ENCODE data around the gene NHEJ1. TPM values are rescaled to one million over a fixed set of nuclear protein-coding genes. Genes with fewer than 3 reads are reported as not detected.
A peak's percentile ranks its signal among the peaks of the same experiment; 100 is the strongest.

The NHEJ1 gene
- total and polyA plus RNA-seq, 8 donors: 4.5 to 25.5 (median 11.8) TPM

- WGBS, 5 donors: 4 to 8% (median 7%) methylated on average over 6 of the region's 6 CpGs
- peaks cover 0 to 97% (median 12%) of the 10 kb centered on the region in 3 donors for H3K27me3 ChIP-seq
- intact Hi-C loops (cut with DNase I; ENCODE audit: low total_unique reads): no loop called here
- H3K9me3 ChIP-seq: no peaks in the 10 kb centered on the region
- TF ChIP-seq CTCF (IDR thresholded peaks at IDR 0.05) (no peak), EP300 (IDR thresholded peaks at IDR 0.05) (no peak), POLR2A (IDR thresholded peaks at IDR 0.05) (no peak), POLR2AphosphoS5 (IDR thresholded peaks at IDR 0.05) (no peak)
- no peak overlapping the region for H3K4me3 ChIP-seq
- no peak overlapping the region for H3K27ac ChIP-seq
- H3K36me3 ChIP-seq: no peaks in the 10 kb centered on the region
- DNase-seq: peak in 1 of 2 donors; percentile 87
- H3K4me1 ChIP-seq: peaks cover 0 to 22% (median 12%) of the 10 kb centered on the region in 4 donors
These were observed 114.6 kb downstream of the NHEJ1 start for GRCh38 chr2:219045937-219046550.

- H3K27ac ChIP-seq: no peak overlapping the region
- no peaks in the 10 kb centered on the region for H3K36me3 ChIP-seq
- H3K4me1 ChIP-seq: peaks cover 5 to 24% (median 18%) of the 10 kb centered on the region in 4 donors
- H3K4me3 ChIP-seq: no peak overlapping the region
- TF ChIP-seq POLR2A (IDR thresholded peaks at IDR 0.05) (no peak), POLR2AphosphoS5 (IDR thresholded peaks at IDR 0.05) (no peak), EP300 (IDR thresholded peaks at IDR 0.05) (no peak), CTCF (IDR thresholded peaks at IDR 0.05) (no peak)
- H3K9me3 ChIP-seq: no peaks in the 10 kb centered on the region
- 53 to 75% (median 65%) methylated on average over 2 of the region's 2 CpGs for WGBS, 5 donors
- peak in 1 of 2 donors; percentile 73 for DNase-seq
- intact Hi-C loops (cut with DNase I; ENCODE audit: low total_unique reads): no loop called here
- H3K27me3 ChIP-seq: peaks cover 0 to 98% (median 17%) of the 10 kb centered on the region in 3 donors
These were observed 117.9 kb downstream of the NHEJ1 start for GRCh38 chr2:219042750-219043149.

GRCh38 chr2:219042157-219042556, 118.5 kb downstream of the NHEJ1 start:
- DNase-seq: no peak
- TF ChIP-seq POLR2A (IDR thresholded peaks at IDR 0.05): no peak
- TF ChIP-seq POLR2AphosphoS5 (IDR thresholded peaks at IDR 0.05): no peak
- TF ChIP-seq EP300 (IDR thresholded peaks at IDR 0.05): no peak
- no peak for TF ChIP-seq CTCF (IDR thresholded peaks at IDR 0.05)
- intact Hi-C loops (cut with DNase I; ENCODE audit: low total_unique reads): no loop called here
- H3K27me3 ChIP-seq: peaks cover 0 to 98% (median 17%) of the 10 kb centered on the region in 3 donors
- H3K27ac ChIP-seq: no peak overlapping the region
- no peak overlapping the region for H3K4me3 ChIP-seq
- no peaks in the 10 kb centered on the region for H3K9me3 ChIP-seq
- peaks cover 5 to 30% (median 22%) of the 10 kb centered on the region in 4 donors for H3K4me1 ChIP-seq
- 80 to 92% (median 85%) methylated on average over 4 of the region's 4 CpGs for WGBS, 5 donors
- no peaks in the 10 kb centered on the region for H3K36me3 ChIP-seq

GRCh38 chr2:219041252-219041651, 119.4 kb downstream of the NHEJ1 start, which contains the start of gene CFAP65:
CFAP65 (minus strand) TSS chr2:219041516; CDS start chr2:219039048, 2,468 bp downstream.
- intact Hi-C loops (cut with DNase I; ENCODE audit: low total_unique reads): no loop called here
- Histone ChIP-seq H3K27ac (no peak within 1 kb of the TSS), H3K4me1 (peaks cover 5 to 32% (median 22%) of the 10 kb centered on the region in 4 donors), H3K4me3 (peak within 1 kb of the TSS in 3 of 4 donors; percentile 22 to 34 (median 34)), H3K27me3 (peaks cover 0 to 98% (median 17%) of the 10 kb centered on the region in 3 donors), H3K36me3 (no peaks in the 10 kb centered on the region), H3K9me3 (no peaks in the 10 kb centered on the region)
- peak; percentile 48 to 81 for DNase-seq
- WGBS, 5 donors: 1 to 2% (median 2%) methylated on average over 21 of the region's 21 CpGs
- TF ChIP-seq POLR2A (IDR thresholded peaks at IDR 0.05) (no peak), POLR2AphosphoS5 (IDR thresholded peaks at IDR 0.05) (peak in 1 of 3 donors; percentile 63)

GRCh38 chr2:219038600-219038999, 122.0 kb downstream of the NHEJ1 start:
- no peaks in the 10 kb centered on the region for H3K36me3 ChIP-seq
- intact Hi-C loops (cut with DNase I; ENCODE audit: low total_unique reads): no loop called here
- no peak for DNase-seq
- H3K27ac ChIP-seq: peak overlapping the region in 2 of 5 donors; percentile 38 to 44
- 5 to 33% (median 18%) methylated on average over 1 of the region's 1 CpG for WGBS, 5 donors
- H3K4me1 ChIP-seq: peaks cover 5 to 32% (median 22%) of the 10 kb centered on the region in 4 donors
- no peak for TF ChIP-seq POLR2A (IDR thresholded peaks at IDR 0.05)
- TF ChIP-seq EP300 (IDR thresholded peaks at IDR 0.05): no peak
- TF ChIP-seq CTCF (IDR thresholded peaks at IDR 0.05): no peak
- no peak for TF ChIP-seq POLR2AphosphoS5 (IDR thresholded peaks at IDR 0.05)
- peaks cover 0 to 84% (median 8%) of the 10 kb centered on the region in 3 donors for H3K27me3 ChIP-seq
- no peaks in the 10 kb centered on the region for H3K9me3 ChIP-seq
- no peak overlapping the region for H3K4me3 ChIP-seq
